AG04449 (cell line): Measurements from ENCODE around the gene ASF1B.
A peak's percentile ranks its signal among the peaks of the same experiment; 100 is the strongest.

ENCODE experiments used
- CTCF ChIA-PET: fragments of 350-600 bp; formaldehyde crosslinking; extraction: SDS; loops from one replicate; lab custom pipeline; 2021; ENCODE audit warnings: antibody characterized with exemption; lab: Yijun Ruan, JAX
- POLR2A ChIA-PET: fragments of 400-600, 350-600 bp; formaldehyde crosslinking; extraction: SDS; loops from one replicate; lab custom pipeline; 2020; ENCODE audit warnings: antibody characterized with exemption, inconsistent platforms; lab: Yijun Ruan, JAX
- DNase-seq: peaks from one replicate; pipeline ENCODE4 v3.0.0-alpha.2; 2010; ENCODE audit warnings: low read depth, low spot score
- H3K4me3 ChIP-seq: 2 replicates; pipeline ENCODE4 v1.5.1; 2011; ENCODE audit warnings: low read depth, mild to moderate bottlenecking, control low read depth, low read length
- TF ChIP-seq, protein P1 (sequence below): IDR thresholded peaks from one replicate; pipeline ENCODE4 v1.5.1; 2011; ENCODE audit warnings: mild to moderate bottlenecking, moderate library complexity, low read length, control low read depth, inconsistent platforms; ENCODE audit not compliant: insufficient read depth; ENCODE audit errors: missing control alignments

Gene ASF1B

DNA sequence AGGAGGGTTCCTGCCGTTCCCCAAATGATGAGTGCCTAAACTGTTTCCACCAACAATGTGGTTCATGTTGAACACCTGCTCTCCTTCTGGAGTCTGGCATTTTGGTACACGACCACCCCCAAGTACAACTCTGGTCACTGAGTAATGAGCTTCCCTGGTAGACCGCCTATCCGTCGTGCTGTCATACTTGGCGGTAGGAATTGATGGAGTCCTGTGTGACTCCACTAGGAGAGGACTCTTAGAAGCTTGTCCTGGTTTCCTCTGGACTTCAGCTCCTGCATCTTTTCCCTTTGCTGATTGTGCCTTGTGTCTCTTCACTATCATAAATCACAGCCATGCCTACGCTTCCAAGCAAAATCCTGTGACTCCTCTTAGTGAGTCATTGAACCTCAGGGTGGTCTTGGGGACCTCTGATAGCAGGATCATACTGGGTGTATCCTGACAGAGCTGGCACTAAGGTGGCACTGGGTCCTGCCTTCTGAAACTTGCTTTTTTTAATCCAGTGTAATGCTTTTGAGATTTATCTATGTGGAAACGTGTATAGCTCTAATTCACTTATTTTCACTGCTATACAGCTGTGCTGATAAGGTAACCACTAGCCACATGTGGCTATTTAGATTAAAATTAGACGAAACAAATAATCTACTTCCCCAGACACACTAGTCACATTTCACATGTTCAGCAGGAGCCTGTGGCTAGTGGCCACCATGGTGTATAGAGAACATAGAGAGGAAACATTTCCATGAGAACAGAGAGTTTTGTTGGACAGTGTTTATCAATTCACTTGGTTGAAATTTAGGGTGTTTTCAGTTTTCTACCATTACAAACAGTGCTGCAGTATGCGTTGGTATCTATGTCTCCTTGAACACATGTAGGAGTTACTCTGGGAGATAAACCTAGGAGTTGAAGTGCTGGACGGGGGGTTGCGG, 6.1 kb upstream of the ASF1B start:
- POLR2A ChIA-PET: no interaction called here
- no peak for DNase-seq
- H3K4me3 ChIP-seq: no peak overlapping the region
- TF ChIP-seq, protein P1, sequence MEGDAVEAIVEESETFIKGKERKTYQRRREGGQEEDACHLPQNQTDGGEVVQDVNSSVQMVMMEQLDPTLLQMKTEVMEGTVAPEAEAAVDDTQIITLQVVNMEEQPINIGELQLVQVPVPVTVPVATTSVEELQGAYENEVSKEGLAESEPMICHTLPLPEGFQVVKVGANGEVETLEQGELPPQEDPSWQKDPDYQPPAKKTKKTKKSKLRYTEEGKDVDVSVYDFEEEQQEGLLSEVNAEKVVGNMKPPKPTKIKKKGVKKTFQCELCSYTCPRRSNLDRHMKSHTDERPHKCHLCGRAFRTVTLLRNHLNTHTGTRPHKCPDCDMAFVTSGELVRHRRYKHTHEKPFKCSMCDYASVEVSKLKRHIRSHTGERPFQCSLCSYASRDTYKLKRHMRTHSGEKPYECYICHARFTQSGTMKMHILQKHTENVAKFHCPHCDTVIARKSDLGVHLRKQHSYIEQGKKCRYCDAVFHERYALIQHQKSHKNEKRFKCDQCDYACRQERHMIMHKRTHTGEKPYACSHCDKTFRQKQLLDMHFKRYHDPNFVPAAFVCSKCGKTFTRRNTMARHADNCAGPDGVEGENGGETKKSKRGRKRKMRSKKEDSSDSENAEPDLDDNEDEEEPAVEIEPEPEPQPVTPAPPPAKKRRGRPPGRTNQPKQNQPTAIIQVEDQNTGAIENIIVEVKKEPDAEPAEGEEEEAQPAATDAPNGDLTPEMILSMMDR: no peak
- CTCF ChIA-PET: interaction anchor here (1.4 to 7.2 kb wide), 2 partner anchors 206 to 207 kb away, joined by 7 to 106 read pairs; no protein-coding TSS in a partner anchor

DNA sequence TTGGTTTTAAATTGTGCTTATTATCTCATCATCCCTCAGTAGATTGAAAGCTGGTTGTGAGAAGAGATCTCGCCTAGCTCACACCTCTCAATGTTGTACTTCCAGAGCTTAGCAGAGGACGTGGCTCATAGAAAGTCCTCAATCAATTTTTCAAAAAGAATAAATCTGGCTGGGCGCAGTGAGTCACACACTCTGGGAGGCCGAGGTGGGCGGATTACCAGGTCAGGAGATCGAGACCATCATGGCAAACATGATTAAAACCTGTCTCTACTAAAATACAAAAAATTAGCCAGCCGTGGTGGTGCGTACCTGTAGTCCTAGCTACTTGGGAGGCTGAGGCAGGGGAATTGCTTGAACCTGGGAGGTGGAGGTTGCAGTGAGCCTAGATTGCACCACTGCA, 4.7 kb upstream of the ASF1B start:
- CTCF ChIA-PET: interaction anchor here (1.1 to 7.2 kb wide), 2 partner anchors 69 to 208 kb away, joined by 3 to 106 read pairs; no protein-coding TSS in a partner anchor
- POLR2A ChIA-PET: no interaction called here
- TF ChIP-seq, protein P1: no peak
- no peak for DNase-seq
- no peak overlapping the region for H3K4me3 ChIP-seq

DNA sequence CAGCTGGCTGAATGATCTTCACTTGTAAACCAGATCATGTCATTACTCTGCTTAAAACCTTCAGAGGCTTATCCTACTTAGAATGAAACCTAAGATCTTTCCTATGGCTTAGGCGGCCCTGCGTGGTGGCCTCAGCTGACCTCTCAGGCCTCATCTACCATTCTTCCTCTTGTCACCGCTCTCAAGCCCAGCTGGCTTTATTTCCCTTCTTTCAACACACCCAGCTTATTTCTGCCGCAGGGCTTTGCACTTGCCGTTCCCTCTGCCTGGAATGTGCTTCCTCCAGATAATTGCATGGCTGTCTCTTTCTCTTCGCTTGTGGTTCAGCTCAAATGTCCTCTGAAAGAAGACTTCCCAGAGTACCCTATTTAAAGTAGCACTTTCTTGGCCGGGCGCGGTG, 3.6 kb upstream of the ASF1B start:
- TF ChIP-seq, protein P1: no peak
- CTCF ChIA-PET: interaction anchor here (0.7 to 7.2 kb wide), 8 partner anchors 8 to 266 kb away, joined by 3 to 106 read pairs (median 4); no protein-coding TSS in a partner anchor
- no peak overlapping the region for H3K4me3 ChIP-seq
- no peak for DNase-seq
- POLR2A ChIA-PET: interaction anchor here (0.8 kb wide), 1 partner anchor 218 kb away, joined by 3 read pairs; no protein-coding TSS in a partner anchor

DNA sequence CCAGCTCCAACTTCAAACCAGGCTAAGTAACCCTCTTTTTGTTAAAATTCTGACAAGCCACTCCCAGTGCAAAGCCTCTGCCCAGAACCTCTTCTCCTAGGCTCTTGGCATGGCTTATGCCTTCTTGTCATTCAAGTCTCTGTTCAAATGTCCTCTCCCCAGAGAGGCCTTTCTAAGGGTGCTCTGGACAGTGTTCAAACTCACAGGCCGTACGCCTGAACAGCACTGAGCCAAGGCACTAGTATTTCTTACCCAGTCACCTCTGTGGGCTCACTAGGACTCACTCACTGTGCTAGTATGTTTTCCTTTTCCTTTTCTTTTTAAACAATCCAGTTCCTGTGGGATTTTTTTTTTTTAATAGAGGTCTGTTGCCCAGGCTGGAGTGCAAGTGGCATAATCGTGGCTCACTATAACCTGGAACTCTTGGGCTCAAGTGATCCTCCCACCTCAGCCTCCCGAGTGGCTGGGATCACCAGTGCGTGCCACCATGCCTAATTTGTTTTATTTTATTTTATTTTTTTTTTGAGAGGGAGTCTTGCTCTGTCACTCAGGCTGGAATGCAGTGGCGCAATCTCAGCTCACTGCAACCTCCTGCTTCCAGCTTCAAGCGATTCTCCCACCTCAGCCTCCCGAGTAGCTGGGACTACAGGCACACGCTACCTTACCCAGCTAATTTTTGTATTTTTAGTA, 2.3 kb upstream of the ASF1B start:
- no peak for DNase-seq
- TF ChIP-seq, protein P1: no peak
- POLR2A ChIA-PET: no interaction called here
- H3K4me3 ChIP-seq: no peak overlapping the region
- CTCF ChIA-PET: interaction anchor here (1.2 to 7.2 kb wide), 6 partner anchors 9 to 268 kb away, joined by 3 to 106 read pairs (median 8); no protein-coding TSS in a partner anchor

DNA sequence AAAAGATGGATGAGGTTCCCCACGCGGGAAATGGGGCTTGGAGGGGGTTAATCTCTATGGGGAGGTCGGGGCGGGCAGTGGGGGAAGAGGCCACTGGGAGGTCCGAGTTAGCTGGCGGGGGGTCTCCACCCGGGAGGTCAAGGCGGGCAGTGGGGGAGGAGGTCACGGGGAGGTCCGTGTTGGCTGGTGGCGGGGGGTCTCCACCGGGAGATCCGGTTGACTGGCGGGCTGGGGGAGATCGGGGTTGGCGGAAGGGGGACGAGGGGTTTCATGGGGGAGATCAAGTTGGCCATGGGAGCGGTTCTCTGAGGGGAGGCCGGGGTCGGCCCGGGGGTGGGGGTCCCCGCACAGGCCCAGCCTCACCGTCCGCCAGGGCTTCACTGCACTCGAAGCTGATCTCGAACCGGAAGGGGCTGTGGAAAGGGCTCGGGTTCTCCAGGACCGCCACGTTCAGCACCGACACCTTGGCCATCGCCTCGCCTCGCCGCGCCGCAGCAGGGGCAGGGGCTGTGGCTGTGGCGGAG, 342 bp downstream of the ASF1B start:
- peak overlapping the region; percentile 79 for H3K4me3 ChIP-seq
- ChIA-PET POLR2A (interaction anchor here (0.6 to 1.3 kb wide), 4 partner anchors 44 to 270 kb away, joined by 3 to 5 read pairs (median 4); no protein-coding TSS in a partner anchor), CTCF (interaction anchor here (0.6 to 7.2 kb wide), 73 partner anchors 8 to 1013 kb away, joined by 3 to 106 read pairs (median 5); partner anchors contain the start of genes MISP3 and PRKACA)
- TF ChIP-seq, protein P1: no peak
- no peak for DNase-seq
